HL-60 (cell line): ENCODE results near the gene PDE4B.

Experiments used
- POLR2AphosphoS5 ChIP-seq: IDR thresholded peaks from 2 replicates; pipeline ENCODE4 v1.6.1; 2012; ENCODE audit warnings: low read depth
- TF ChIP-seq, protein P1 (sequence below): IDR thresholded peaks from one replicate; pipeline ENCODE4 v1.5.1; 2011; ENCODE audit warnings: low read length, control low read depth, inconsistent platforms; ENCODE audit not compliant: insufficient read depth

GRCh38 chr1:66302184-66302742 is 509.6 kb downstream of the PDE4B start:
- TF ChIP-seq POLR2AphosphoS5, result no peak
- TF ChIP-seq, protein P1, sequence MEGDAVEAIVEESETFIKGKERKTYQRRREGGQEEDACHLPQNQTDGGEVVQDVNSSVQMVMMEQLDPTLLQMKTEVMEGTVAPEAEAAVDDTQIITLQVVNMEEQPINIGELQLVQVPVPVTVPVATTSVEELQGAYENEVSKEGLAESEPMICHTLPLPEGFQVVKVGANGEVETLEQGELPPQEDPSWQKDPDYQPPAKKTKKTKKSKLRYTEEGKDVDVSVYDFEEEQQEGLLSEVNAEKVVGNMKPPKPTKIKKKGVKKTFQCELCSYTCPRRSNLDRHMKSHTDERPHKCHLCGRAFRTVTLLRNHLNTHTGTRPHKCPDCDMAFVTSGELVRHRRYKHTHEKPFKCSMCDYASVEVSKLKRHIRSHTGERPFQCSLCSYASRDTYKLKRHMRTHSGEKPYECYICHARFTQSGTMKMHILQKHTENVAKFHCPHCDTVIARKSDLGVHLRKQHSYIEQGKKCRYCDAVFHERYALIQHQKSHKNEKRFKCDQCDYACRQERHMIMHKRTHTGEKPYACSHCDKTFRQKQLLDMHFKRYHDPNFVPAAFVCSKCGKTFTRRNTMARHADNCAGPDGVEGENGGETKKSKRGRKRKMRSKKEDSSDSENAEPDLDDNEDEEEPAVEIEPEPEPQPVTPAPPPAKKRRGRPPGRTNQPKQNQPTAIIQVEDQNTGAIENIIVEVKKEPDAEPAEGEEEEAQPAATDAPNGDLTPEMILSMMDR, result no peak
